Panc1 (cell line): Measurements from ENCODE around the gene NPM1.

Experiments
- POLR2AphosphoS5 ChIP-seq: IDR thresholded peaks from 2 replicates; pipeline ENCODE4 v1.6.1; 2012; ENCODE audit warnings: mild to moderate bottlenecking, low read depth, low read length, moderate library complexity
- SIN3A ChIP-seq: IDR thresholded peaks from 2 replicates; pipeline ENCODE4 v1.6.1; 2012; ENCODE audit warnings: low read depth, mild to moderate bottlenecking, low read length, moderate library complexity, borderline replicate concordance; ENCODE audit not compliant: insufficient read depth
- TCF7L2 ChIP-seq: IDR thresholded peaks from 2 replicates; pipeline ENCODE4 v1.6.1; 2011; ENCODE audit warnings: mild to moderate bottlenecking, low read depth, low read length, inconsistent platforms
- TF ChIP-seq, protein P1 (sequence below): fragments of 450-650 bp; IDR thresholded peaks from 2 replicates; pipeline ENCODE4 v1.5.1; 2017; ENCODE audit warnings: mild to moderate bottlenecking
- TF ChIP-seq, protein P2 (sequence below), 2 experiments: IDR thresholded peaks; 2 replicates each; pipeline ENCODE4 v1.6.1; 2011 to 2012; ENCODE audit warnings: low read depth in 2 of 2, control low read depth in 1 of 2, low read length in 1 of 2, mild to moderate bottlenecking in 1 of 2, moderate library complexity in 1 of 2; ENCODE audit not compliant: insufficient read depth in 1 of 2

DNA sequence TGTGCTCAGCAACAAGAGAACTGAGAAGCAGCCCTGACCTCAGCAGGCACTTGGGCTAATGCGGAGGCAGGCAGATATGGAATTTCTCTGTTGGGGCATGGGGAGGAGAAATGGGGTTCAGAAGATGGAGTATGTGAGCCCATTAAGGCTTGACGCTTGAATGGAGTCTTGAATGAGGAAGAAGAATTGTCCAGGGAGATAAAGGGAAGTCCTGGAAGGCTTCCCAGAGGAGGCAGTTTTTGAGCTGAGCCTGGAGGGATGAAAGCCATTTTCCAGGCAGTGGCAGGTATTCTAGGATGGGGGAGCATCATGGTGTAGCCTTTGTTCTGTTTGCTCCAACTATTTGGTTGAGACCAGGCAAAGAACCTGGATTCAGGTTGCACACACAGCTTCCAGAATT is 66.3 kb downstream of the NPM1 start:
- TF ChIP-seq, protein P1, sequence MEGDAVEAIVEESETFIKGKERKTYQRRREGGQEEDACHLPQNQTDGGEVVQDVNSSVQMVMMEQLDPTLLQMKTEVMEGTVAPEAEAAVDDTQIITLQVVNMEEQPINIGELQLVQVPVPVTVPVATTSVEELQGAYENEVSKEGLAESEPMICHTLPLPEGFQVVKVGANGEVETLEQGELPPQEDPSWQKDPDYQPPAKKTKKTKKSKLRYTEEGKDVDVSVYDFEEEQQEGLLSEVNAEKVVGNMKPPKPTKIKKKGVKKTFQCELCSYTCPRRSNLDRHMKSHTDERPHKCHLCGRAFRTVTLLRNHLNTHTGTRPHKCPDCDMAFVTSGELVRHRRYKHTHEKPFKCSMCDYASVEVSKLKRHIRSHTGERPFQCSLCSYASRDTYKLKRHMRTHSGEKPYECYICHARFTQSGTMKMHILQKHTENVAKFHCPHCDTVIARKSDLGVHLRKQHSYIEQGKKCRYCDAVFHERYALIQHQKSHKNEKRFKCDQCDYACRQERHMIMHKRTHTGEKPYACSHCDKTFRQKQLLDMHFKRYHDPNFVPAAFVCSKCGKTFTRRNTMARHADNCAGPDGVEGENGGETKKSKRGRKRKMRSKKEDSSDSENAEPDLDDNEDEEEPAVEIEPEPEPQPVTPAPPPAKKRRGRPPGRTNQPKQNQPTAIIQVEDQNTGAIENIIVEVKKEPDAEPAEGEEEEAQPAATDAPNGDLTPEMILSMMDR = no peak
- TF ChIP-seq SIN3A (no peak), TCF7L2 (no peak), POLR2AphosphoS5 (no peak)
- TF ChIP-seq, protein P2, sequence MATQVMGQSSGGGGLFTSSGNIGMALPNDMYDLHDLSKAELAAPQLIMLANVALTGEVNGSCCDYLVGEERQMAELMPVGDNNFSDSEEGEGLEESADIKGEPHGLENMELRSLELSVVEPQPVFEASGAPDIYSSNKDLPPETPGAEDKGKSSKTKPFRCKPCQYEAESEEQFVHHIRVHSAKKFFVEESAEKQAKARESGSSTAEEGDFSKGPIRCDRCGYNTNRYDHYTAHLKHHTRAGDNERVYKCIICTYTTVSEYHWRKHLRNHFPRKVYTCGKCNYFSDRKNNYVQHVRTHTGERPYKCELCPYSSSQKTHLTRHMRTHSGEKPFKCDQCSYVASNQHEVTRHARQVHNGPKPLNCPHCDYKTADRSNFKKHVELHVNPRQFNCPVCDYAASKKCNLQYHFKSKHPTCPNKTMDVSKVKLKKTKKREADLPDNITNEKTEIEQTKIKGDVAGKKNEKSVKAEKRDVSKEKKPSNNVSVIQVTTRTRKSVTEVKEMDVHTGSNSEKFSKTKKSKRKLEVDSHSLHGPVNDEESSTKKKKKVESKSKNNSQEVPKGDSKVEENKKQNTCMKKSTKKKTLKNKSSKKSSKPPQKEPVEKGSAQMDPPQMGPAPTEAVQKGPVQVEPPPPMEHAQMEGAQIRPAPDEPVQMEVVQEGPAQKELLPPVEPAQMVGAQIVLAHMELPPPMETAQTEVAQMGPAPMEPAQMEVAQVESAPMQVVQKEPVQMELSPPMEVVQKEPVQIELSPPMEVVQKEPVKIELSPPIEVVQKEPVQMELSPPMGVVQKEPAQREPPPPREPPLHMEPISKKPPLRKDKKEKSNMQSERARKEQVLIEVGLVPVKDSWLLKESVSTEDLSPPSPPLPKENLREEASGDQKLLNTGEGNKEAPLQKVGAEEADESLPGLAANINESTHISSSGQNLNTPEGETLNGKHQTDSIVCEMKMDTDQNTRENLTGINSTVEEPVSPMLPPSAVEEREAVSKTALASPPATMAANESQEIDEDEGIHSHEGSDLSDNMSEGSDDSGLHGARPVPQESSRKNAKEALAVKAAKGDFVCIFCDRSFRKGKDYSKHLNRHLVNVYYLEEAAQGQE (IDR thresholded peaks at IDR 0.05; ENCODE audit: insufficient read depth in 1 of 2, low read depth in 2 of 2, low read length in 1 of 2) = no peak
